Measurements from ENCODE around the gene OR10S1.

- TF ChIP-seq CTCF (IDR thresholded peaks at IDR 0.05) (no peak), POLR2A (IDR thresholded peaks at IDR 0.05) (no peak)
Observed at GRCh38 chr11:123976770-123977560, 616 bp downstream of the OR10S1 start.
